HepG2 (cell line): Measurements from ENCODE around the gene SIK3.

Experiments
- HNF1A ChIP-seq, 2 experiments: sonication (generic) in 1 of 2; formaldehyde crosslinking in 1 of 2; IDR thresholded peaks; 2 replicates each; pipeline versions ENCODE4 v1.4.0 to v1.6.1; 2016 to 2020; ENCODE audit warnings: borderline replicate concordance in 1 of 2, low read depth in 1 of 2, mild to moderate bottlenecking in 1 of 2, missing genetic modification reagents in 1 of 2
- JUNB ChIP-seq: sonication (generic); formaldehyde crosslinking; IDR thresholded peaks from 2 replicates; pipeline ENCODE4 v1.8.0; 2022; ENCODE audit warnings: missing genetic modification reagents, mild to moderate bottlenecking, borderline replicate concordance
- KLF15 ChIP-seq: sonication (generic); formaldehyde crosslinking; IDR thresholded peaks from 2 replicates; pipeline ENCODE4 v1.8.1; 2023; ENCODE audit warnings: borderline replicate concordance, mild to moderate bottlenecking, inconsistent platforms, missing genetic modification reagents, mixed read lengths
- MXI1 ChIP-seq: IDR thresholded peaks from 3 replicates; pipeline ENCODE4 v1.6.1; 2012; ENCODE audit warnings: low read depth, low read length, inconsistent platforms, borderline replicate concordance
- MYC ChIP-seq: sonication (generic); formaldehyde crosslinking; IDR thresholded peaks from 2 replicates; pipeline ENCODE4 v1.9.0; 2021; ENCODE audit warnings: missing genetic modification reagents, borderline replicate concordance
- PATZ1 ChIP-seq: sonication (generic); formaldehyde crosslinking; IDR thresholded peaks from 2 replicates; pipeline ENCODE4 v1.4.0; 2020; ENCODE audit warnings: missing genetic modification reagents
- POLR2A ChIP-seq, 2 experiments: IDR thresholded peaks; 2 replicates each; pipeline ENCODE4 v1.6.1; 2011; ENCODE audit warnings: low read depth in 2 of 2, low read length in 2 of 2, mild to moderate bottlenecking in 1 of 2, moderate library complexity in 1 of 2; ENCODE audit not compliant: insufficient read depth in 1 of 2
- RNF219 ChIP-seq: sonication (generic); formaldehyde crosslinking; IDR thresholded peaks from 2 replicates; pipeline ENCODE4 v1.5.0; 2020; ENCODE audit warnings: mild to moderate bottlenecking, missing genetic modification reagents
- SCMH1 ChIP-seq: sonication (generic); formaldehyde crosslinking; IDR thresholded peaks from 2 replicates; pipeline ENCODE4 v1.9.0; 2021; ENCODE audit warnings: missing genetic modification reagents, mild to moderate bottlenecking, borderline replicate concordance
- SRF ChIP-seq: IDR thresholded peaks from 2 replicates; pipeline ENCODE4 v1.6.1; 2011; ENCODE audit warnings: mild to moderate bottlenecking, low read depth, low read length, moderate library complexity
- ZNF33B ChIP-seq: sonication (generic); formaldehyde crosslinking; IDR thresholded peaks from 2 replicates; pipeline ENCODE4 v1.5.1; 2020; ENCODE audit warnings: mild to moderate bottlenecking, missing genetic modification reagents
- TF ChIP-seq, protein P1 (sequence below): sonication (generic); formaldehyde crosslinking; IDR thresholded peaks from 2 replicates; pipeline ENCODE4 v1.5.0; 2020; ENCODE audit warnings: mild to moderate bottlenecking, missing genetic modification reagents, moderate library complexity
- TF ChIP-seq, protein P2 (sequence below): sonication (generic); formaldehyde crosslinking; IDR thresholded peaks from 2 replicates; pipeline ENCODE4 v1.5.0; 2020; ENCODE audit warnings: mild to moderate bottlenecking, missing genetic modification reagents

- TF ChIP-seq, protein P1, sequence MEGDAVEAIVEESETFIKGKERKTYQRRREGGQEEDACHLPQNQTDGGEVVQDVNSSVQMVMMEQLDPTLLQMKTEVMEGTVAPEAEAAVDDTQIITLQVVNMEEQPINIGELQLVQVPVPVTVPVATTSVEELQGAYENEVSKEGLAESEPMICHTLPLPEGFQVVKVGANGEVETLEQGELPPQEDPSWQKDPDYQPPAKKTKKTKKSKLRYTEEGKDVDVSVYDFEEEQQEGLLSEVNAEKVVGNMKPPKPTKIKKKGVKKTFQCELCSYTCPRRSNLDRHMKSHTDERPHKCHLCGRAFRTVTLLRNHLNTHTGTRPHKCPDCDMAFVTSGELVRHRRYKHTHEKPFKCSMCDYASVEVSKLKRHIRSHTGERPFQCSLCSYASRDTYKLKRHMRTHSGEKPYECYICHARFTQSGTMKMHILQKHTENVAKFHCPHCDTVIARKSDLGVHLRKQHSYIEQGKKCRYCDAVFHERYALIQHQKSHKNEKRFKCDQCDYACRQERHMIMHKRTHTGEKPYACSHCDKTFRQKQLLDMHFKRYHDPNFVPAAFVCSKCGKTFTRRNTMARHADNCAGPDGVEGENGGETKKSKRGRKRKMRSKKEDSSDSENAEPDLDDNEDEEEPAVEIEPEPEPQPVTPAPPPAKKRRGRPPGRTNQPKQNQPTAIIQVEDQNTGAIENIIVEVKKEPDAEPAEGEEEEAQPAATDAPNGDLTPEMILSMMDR (CRISPR knock-in tag), result no peak
- no peak for TF ChIP-seq POLR2A (IDR thresholded peaks at IDR 0.05; ENCODE audit: insufficient read depth in 1 of 2, low read depth in 2 of 2, low read length in 2 of 2)
- TF ChIP-seq SCMH1 (CRISPR knock-in tag), result no peak
- TF ChIP-seq MXI1, result no peak
- TF ChIP-seq KLF15, result no peak
- TF ChIP-seq, protein P2, sequence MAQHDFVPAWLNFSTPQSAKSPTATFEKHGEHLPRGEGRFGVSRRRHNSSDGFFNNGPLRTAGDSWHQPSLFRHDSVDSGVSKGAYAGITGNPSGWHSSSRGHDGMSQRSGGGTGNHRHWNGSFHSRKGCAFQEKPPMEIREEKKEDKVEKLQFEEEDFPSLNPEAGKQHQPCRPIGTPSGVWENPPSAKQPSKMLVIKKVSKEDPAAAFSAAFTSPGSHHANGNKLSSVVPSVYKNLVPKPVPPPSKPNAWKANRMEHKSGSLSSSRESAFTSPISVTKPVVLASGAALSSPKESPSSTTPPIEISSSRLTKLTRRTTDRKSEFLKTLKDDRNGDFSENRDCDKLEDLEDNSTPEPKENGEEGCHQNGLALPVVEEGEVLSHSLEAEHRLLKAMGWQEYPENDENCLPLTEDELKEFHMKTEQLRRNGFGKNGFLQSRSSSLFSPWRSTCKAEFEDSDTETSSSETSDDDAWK, result no peak
- TF ChIP-seq RNF219 (CRISPR knock-in tag), result no peak
- TF ChIP-seq ZNF33B, result no peak
- TF ChIP-seq SRF, result no peak
- no peak for TF ChIP-seq JUNB
- TF ChIP-seq MYC, result no peak
- no peak for TF ChIP-seq PATZ1 (CRISPR knock-in tag)
- TF ChIP-seq HNF1A (IDR thresholded peaks at IDR 0.05; ENCODE audit: low read depth), result no peak
- no peak for TF ChIP-seq HNF1A (CRISPR knock-in tag; IDR thresholded peaks at IDR 0.05; ENCODE audit: borderline replicate concordance)
These were observed 189.0 kb downstream of the SIK3 start for GRCh38 chr11:116909245-116909644.
